ENCODE measurements around the gene GPR89A.
"Not testable (repeated sequence)": the region's sequence is repeated elsewhere in the genome, so short reads cannot be mapped to it uniquely, and the experiment has no call there.

Gene GPR89A

GRCh38 chr1:145716641-145717345 is 109.0 kb downstream of the GPR89A start:
- Histone ChIP-seq H3K36me3 (no peaks in the 10 kb centered on the region), H3K4me3 (ENCODE audit: low read depth, low read length) (no peak overlapping the region), H3K27me3 (ENCODE audit: insufficient read depth, low read depth, severe bottlenecking) (no peaks in the 10 kb centered on the region), H3K27ac (no peak overlapping the region), H3K9me3 (ENCODE audit: severe bottlenecking) (no peaks in the 10 kb centered on the region)
- no peak for DNase-seq
- TF ChIP-seq CTCF (IDR thresholded peaks at IDR 0.05; ENCODE audit: low read depth, low read length) = no peak

GRCh38 chr1:145717833-145718232 is 110.0 kb downstream of the GPR89A start:
- no peak for DNase-seq
- no peak overlapping the region for H3K4me3 ChIP-seq (ENCODE audit: low read depth, low read length)
- H3K27me3 ChIP-seq (ENCODE audit: insufficient read depth, low read depth, severe bottlenecking) = no peaks in the 10 kb centered on the region
- no peak for TF ChIP-seq CTCF (IDR thresholded peaks at IDR 0.05; ENCODE audit: low read depth, low read length)
- H3K9me3 ChIP-seq (ENCODE audit: severe bottlenecking) = no peaks in the 10 kb centered on the region
- H3K27ac ChIP-seq = no peak overlapping the region
- H3K36me3 ChIP-seq = no peaks in the 10 kb centered on the region

GRCh38 chr1:145718465-145718864 is 110.7 kb downstream of the GPR89A start:
- not testable (repeated sequence) for H3K27me3 ChIP-seq (ENCODE audit: insufficient read depth, low read depth, severe bottlenecking); DNase-seq; H3K27ac ChIP-seq; H3K36me3 ChIP-seq; H3K4me3 ChIP-seq (ENCODE audit: low read depth, low read length); H3K9me3 ChIP-seq (ENCODE audit: severe bottlenecking)

- Histone ChIP-seq H3K9me3 (ENCODE audit: severe bottlenecking) (no peaks in the 10 kb centered on the region), H3K27ac (no peak within 1 kb of the TSS)
Measured at GRCh38 chr1:145719230-145720079, 111.7 kb downstream of the GPR89A start, which contains the start of gene CD160. Gene CD160, plus strand, starts transcription at chr1:145719499. Its CDS starts 8,829 bp downstream, at chr1:145728328.

More at GRCh38 chr1:145719230-145720079, 111.7 kb downstream of the GPR89A start, which contains the start of gene CD160:
- DNase-seq = no peak
- H3K36me3 ChIP-seq = no peaks in the 10 kb centered on the region
- TF ChIP-seq CTCF (IDR thresholded peaks at IDR 0.05; ENCODE audit: low read depth, low read length) = no peak
- no peaks in the 10 kb centered on the region for H3K27me3 ChIP-seq (ENCODE audit: insufficient read depth, low read depth, severe bottlenecking)
- H3K4me3 ChIP-seq (ENCODE audit: low read depth, low read length) = no peak within 1 kb of the TSS
